Gastrocnemius medialis (tissue), 4 donors: ENCODE results near the gene KAZN.

Experiments used
- CTCF ChIP-seq, 5 experiments: fragments of 450-650 bp in 3 of 5; fragments of 200-600 bp in 2 of 5; sonication (generic) in 2 of 5; IDR thresholded peaks in 4 of 5; conservative IDR thresholded peaks in 1 of 5; 1 replicate in 4 of 5; 2 replicates in 1 of 5; pipeline ENCODE4 v1.5.1; 2016 to 2019; ENCODE audit warnings: antibody characterized with exemption in 5 of 5, mild to moderate bottlenecking in 3 of 5, moderate library complexity in 3 of 5
- POLR2A ChIP-seq, 2 donors: fragments of 450-650 bp; IDR thresholded peaks; one replicate each; pipeline ENCODE4 v1.6.1; 2017; ENCODE audit warnings: antibody characterized with exemption in 2 of 2, mild to moderate bottlenecking in 2 of 2, moderate library complexity in 2 of 2

- TF ChIP-seq POLR2A (IDR thresholded peaks at IDR 0.05) (no peak), CTCF (IDR thresholded peaks at IDR 0.05 in 4 of 5, conservative IDR thresholded peaks at IDR 0.05 in 1 of 5) (no peak)
Observed at GRCh38 chr1:14875524-14876509, 277.3 kb downstream of the KAZN start.
